ENCODE data around the gene MRPL16. TPM values are rescaled to one million over a fixed set of nuclear protein-coding genes. Genes with fewer than 3 reads are reported as not detected.
A peak's percentile ranks its signal among the peaks of the same experiment; 100 is the strongest.
"Not testable (repeated sequence)": the region's sequence is repeated elsewhere in the genome, so short reads cannot be mapped to it uniquely, and the experiment has no call there.

The MRPL16 gene
- 19.4 and 25.5 TPM in 2 replicates for total RNA-seq

DNA sequence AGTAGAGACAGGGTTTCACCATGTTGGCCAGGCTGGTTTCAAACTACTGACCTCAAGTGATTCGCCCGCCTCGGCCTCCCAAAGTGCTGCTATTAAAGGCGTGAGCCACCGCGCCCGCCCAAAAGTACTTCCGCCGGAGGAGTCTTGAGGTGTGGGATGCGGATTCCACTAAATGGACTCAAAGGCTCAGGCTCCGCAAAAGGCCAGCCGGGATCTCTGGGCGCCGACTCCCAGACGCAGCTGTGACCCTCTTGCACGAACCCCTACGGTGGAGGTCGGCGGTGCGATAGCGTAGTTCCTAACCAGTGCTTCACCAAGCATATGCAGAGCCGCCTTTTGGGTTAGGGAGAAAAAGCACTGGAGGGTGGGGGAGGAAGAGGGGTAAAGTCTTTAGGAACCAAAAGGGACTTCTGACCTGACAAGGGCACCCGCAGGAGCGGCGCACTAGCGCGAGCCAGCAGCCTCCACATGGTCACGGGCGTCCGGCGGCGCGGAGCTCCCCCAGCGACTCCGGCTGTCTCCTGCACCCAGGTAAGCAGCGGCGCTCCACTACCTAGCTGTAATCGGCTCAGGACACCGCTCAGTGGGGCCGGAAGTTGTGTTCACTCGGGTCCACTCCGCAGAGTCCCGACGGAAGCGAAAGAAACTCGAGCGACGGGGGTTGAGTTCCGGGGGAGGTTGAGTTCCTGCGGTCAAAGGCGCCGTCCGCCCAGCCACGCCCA is at the start of gene MRPL16:
Gene MRPL16 (minus strand): TSS at position 590 of the 722 bp plus-strand sequence. CDS start 120 bp downstream, at position 470.
- DNase-seq (ENCODE audit: low read depth in 2 of 2): peak; percentile 85 to 88

DNA sequence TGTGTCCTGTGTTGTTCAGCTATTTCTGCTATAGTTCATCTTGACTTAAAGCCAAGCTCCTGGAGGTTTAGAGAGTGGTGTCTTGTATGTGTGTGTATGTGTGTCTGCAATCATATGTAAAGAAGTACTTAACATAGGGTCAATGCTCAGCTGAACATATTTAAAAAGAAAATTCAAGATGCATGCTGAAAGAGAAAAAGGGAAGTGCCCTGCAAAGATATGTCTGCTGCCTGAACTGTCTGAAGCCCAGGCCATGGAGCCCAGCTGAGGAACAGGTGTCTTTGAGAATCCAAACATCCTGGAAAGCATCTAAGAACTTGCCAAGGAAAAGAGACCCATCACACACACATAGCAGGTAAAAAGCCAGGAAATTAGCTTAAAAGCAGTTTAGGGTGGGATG is 49.1 kb upstream of the MRPL16 start:
- no peak for DNase-seq (ENCODE audit: low read depth in 2 of 2)

DNA sequence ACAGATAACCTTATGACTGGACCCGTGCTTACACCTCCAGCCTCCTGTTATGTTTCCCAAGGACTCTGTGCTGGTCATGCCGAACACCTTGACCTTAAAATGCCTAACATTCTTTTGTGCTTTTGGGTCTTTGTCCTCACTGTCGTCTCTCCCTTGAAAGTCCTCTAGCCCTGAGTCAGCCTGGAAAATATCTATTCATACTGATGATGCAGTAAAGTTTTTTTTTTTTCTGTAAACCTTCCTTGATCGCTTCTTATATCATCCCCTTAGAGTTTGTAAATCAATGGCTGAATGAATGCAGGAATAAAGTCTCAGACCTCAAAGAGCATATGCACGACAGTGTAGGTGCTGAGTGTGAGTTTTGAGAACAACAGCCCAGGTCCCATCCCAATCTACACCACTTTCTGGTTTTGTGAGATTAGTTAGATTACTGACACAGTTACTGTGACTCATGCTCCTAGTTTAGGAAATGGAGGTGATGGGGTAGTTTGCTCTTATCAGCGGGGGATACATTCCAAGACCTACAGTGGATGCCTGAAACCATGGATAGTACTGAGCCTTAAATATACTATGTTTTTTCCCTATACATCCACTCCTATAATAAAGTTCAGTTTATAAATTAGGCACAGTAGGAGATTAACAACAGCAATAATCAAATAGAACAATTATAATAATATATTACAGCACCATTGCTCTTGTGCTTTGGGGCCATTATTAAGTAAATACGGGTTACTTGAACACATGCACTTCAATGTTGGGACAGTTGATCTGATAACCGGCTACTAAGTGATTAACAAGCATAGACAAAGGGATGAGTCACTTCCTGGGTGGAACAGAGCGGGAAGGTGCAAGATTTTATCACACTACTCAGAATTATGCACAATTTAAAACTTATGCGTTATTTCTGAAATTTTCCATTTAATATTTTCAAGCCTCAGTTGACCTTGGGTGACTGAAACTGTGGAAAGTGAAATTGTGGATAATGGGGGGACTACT is 47.2 kb upstream of the MRPL16 start:
- peak; percentile 12 to 47 for DNase-seq (ENCODE audit: low read depth in 2 of 2)

DNA sequence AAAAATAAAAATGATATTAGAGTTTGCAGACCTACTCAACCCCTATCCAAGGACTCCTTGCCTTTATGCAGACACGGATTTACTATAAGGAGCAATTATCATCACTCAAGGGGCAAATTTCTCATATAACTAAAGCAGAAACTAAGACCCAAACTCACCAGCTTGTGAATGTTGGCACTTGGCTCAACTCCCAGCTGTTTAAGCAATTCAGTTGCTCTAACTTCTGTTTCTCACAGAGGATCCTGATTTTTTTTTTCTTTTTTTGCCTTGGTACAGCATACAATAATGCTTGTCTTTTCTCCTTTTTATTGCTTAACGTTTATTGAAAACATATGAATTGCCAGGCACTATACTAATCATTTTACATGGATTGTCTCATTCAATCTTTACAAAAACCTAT is 44.3 kb upstream of the MRPL16 start:
- DNase-seq (ENCODE audit: low read depth in 2 of 2): no peak

DNA sequence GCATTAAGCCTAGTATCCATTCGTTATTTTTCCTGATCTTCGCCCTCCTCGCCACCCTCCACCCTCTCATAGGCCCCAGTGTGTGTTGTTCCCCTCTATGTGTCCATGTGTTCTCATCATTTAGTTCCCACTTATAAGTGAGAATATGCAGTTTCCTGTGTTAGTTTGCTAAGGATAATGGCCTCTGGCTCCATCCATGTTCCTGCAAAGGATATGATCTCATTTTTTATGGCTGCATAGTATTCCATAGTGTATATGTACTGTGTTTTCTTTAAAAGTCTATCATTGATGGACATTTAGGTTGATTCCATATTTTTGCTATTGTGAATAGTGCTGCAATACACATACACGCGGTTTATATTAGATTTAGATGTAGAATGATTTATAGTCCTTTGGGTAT is 40.8 kb upstream of the MRPL16 start:
- not testable (repeated sequence) for DNase-seq (ENCODE audit: low read depth in 2 of 2)

DNA sequence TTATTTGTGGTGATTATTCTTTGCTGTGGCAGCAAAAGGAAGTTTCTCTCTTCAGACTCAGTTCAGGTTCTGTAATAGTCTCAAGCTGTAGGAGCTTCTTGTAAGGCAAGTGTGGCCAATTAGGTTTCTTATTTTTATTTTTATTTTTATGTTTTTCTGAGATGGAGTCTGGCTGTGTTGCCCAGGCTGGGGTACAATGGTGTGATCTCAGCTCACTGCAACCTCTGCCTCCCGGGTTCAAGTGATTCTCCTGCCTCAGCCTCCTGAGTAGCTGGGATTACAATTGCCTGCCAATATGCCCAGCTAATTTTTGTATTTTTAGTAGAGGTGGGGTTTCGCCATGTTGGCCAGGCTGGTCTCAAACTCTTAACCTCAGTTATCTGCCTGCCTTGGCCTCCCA is 39.0 kb upstream of the MRPL16 start:
- not testable (repeated sequence) for DNase-seq (ENCODE audit: low read depth in 2 of 2)

DNA sequence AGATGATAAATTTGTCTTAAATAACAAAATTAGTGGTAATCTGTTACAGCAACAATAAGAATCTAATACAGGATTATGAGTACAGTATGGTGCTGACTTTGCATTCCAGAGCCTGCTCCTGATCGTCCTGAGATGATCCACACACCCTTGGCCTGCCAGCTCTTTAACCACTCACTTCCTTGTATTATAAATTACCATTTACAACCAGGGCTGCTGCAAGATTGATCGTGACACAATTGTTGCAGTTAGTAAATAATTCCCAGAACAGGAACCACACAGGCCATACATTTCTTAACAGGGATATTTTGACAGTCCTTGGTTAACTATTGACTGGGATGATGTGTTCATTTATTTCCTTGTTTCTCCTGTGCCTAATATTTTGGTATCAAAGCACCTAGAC is 38.6 kb upstream of the MRPL16 start:
- DNase-seq (ENCODE audit: low read depth in 2 of 2): peak in 1 of 2 donors; percentile 18

DNA sequence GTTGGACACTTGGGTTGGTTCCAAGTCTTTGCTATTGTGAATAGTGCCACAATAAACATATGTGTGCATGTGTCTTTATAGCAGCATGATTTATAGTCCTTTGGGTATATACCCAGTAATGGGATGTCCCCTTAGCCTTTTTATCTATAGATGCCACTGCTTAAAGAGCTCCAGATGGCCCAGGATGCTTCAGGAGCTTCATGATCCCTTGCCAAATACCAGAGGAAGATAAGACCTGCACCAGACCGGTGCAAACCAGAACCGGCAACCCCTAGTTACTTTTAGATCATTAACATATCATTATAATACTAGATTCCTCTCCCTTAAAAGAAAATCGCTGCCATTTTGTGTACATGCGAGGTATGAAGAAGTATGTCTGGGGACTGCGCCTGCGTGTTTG is 37.9 kb upstream of the MRPL16 start:
- not testable (repeated sequence) for DNase-seq (ENCODE audit: low read depth in 2 of 2)

DNA sequence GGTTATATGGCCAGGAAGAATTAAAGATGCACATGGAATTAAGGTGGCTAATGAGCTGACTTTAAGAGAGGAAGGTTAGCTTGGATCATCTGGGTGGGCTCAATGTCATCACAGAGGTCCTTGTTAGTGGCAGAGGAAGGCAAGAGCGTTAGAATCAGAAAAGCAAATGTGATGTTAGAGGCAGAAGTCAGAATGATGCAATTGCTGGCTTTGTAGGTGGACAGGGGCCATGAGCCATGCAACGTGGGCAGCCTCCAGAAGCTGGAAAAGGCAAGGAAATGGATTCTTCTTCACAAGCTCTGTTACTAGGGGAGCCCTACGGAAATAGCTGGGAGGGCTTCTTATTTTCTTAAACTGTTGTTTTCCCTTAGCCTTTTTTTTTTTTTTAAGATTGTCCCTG is 37.0 kb upstream of the MRPL16 start:
- DNase-seq (ENCODE audit: low read depth in 2 of 2): no peak

DNA sequence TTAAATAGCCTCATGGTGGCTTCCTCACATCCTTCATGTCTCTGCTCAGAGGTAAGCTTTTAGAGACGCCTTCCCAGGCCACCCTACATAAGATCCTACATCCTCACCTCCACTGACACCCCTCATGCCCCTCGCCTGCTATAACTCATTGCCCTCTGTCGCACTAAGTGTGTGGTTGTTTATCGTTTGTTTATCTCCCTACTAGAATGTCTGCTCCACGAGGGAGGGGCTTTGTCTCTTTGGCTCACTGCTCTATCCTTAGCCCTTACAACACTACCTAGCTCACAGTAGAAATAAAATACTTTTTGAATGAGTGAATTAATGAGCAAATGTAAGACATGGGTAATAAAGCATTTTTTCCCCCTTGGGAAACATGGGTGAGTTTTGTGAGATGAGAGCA is 36.0 kb upstream of the MRPL16 start:
- DNase-seq (ENCODE audit: low read depth in 2 of 2): no peak

DNA sequence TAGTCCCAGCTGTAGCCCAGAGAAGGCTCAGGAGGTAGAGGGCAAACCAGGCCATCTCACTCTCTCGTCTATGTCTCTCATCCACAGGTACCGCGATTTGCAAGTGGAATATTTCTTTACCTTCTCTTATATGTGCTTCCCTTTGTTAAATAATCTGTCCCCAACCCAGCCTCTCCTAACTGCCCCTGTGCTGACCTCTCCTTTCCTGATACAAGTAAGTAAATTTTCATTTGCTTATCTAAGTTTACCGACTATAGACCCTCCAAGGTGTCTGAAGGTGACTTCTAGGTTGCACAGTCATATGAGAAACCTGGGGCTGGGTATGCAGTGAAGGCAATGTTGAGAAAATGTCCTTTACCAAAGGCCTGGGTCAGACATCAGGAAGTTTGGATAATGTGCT is 34.8 kb upstream of the MRPL16 start, which contains the start of gene CBLIF:
Gene CBLIF (minus strand): TSS at position 101 of the 400 bp plus-strand sequence. CDS start 46 bp downstream, at position 55.
- no peak for DNase-seq (ENCODE audit: low read depth in 2 of 2)

DNA sequence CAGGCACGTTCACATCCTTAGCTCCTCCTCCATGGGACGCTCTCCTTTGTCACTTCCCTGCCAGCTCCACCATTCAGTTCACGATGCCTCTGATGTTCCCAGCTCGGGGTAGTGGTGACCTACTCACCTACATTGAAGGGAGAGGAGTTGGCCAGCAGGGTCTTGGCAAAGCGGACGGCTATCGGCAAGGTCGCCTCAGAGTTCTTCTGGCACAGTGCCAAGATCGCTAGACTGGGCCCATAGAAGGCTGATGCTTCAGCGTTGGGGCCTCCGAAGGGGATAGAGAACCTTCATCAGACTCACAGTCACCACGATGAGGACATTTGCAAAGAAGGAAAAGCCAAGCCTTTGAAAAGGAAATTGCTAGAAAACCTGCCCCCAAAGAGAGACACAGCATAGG is 31.7 kb upstream of the MRPL16 start:
- no peak for DNase-seq (ENCODE audit: low read depth in 2 of 2)

DNA sequence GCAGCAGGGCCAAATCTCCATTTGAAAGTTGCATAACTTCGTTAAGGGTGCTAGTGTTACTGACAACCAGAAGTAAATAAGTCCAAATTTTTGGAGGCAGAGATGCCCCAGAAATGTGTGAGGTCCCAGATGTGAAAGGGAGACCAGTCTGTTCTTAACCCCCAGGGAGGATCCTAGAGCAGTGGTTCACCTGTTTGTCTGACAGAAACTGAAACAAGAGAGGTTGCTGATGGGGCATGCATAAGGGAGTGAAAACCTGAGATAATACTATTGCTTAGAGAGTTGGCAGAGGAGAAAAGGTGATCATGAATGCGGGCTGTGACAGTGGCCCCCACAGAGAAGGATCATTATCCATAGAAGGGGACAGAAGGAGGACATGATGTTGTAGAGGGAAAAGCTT is 30.9 kb upstream of the MRPL16 start:
- no peak for DNase-seq (ENCODE audit: low read depth in 2 of 2)

DNA sequence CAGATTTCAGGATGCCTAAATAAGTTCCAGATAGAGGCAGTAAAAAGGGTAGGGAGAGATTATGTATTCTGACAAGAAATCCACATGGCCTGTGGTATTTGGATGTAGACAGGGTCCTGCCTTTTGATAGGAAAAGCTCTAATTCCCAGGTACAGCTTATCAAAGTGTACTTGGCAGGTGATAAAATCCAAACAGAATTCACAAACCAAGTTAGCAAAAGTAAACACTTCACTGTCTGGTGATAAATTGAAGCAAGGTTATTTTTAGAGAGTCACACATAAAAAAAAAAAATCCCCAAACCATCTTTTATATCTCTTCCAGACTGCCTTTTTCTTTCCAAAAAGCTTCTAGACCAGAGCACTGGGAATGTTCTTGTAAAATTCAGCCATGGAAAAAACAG is 29.0 kb upstream of the MRPL16 start:
- no peak for DNase-seq (ENCODE audit: low read depth in 2 of 2)

DNA sequence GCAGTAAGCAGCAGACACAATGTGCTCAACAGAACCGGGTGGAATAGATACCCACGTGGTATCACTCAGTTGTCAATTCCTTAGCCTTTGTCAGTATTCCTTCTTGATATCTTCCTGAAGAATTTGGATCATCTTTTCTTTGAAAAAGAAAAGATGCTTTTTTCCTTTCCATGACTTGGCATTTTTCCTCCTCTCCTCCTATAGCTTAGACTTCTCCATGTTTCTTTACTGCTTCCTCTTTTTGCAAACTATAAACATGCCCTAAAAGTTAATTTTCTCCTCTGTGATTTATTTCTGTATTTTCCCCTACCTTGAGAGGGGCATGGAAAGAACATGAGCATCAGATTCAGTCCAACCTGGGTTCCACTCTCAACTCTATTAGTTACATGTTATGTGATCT is 23.0 kb upstream of the MRPL16 start:
- DNase-seq (ENCODE audit: low read depth in 2 of 2): no peak

DNA sequence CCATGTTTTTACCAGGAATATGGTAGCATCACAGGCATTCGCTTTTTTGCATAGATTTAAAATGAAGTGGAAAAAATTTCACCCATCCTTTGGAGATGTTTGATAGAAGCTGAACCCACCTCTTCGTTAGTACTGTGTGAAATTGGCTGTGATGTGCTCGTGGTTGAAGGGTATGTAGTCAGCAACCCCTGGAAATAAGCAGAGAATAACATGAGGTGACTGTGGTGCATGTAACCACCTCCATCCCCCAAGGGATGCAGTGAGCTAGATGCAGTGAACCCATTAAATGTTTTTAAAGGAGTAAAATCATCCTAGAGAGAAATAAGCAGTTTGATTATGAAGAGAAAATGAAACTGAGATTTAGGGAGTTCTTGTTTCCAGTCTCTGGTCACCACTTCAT is 18.8 kb upstream of the MRPL16 start:
- no peak for DNase-seq (ENCODE audit: low read depth in 2 of 2)

DNA sequence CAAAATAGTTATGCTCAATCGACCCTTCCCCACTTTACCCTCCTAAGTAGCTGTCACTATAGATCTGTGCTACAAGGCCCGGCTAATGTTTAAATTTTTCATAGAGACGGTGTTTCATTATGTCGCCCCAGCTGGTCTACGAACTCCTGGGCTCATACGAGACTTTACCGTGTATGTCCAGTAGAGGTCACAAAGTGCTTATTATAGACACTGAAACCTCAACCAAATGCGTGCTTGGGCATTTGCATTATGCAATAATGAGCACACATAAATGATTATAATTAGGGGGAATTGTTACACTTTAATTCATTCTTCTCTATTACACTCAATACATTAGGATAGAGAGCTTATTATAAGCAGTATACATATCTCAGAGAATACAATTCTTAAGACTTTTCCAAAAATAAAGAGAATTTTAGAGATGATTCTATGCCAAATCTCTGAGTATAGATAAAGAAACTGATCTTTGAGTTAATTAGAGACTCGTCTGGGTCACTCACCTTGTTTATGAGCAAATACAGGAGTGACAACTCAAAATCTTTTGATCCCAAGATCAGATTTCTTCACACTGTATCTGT is 12.5 kb upstream of the MRPL16 start:
- DNase-seq (ENCODE audit: low read depth in 2 of 2): peak; percentile 78 to 86

DNA sequence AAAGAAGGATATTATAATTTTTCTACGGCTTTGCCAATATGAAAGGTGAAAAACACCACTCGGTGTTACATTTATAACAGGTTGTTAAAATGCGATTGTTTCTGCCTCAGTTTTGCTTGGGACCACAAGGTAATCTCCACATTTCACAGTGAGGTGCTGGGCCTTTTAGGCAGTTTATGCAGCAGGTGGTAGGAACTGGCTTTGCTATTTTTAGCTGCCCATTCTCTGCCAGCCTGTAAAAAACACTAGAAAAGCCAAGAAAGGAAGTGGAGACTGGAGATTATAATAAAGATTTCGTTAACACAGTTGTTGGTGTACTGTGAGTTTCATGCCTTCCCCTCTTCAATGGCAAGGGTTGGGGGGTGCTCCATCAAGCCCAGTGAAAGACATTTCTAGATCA is 8.0 kb upstream of the MRPL16 start:
- DNase-seq (ENCODE audit: low read depth in 2 of 2): no peak

DNA sequence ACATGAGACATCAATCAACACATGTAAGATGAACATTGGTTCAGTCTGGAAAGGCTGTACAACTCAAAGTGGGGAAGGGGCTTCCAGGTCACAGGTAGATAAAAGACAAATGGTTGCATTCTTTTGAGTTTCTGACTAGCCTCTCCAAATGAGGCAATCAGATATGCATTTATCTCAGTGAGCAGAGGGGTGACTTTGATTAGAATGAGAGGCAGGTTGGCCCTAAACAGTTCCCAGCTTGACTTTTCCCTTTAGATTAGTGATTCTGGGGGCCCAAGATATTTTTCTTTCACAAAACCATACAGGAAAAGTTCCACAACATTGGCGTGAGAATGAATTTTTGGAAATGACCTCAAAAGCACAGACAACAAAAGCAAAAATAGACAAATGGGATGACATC is 5.9 kb upstream of the MRPL16 start:
- DNase-seq (ENCODE audit: low read depth in 2 of 2): not testable (repeated sequence)

DNA sequence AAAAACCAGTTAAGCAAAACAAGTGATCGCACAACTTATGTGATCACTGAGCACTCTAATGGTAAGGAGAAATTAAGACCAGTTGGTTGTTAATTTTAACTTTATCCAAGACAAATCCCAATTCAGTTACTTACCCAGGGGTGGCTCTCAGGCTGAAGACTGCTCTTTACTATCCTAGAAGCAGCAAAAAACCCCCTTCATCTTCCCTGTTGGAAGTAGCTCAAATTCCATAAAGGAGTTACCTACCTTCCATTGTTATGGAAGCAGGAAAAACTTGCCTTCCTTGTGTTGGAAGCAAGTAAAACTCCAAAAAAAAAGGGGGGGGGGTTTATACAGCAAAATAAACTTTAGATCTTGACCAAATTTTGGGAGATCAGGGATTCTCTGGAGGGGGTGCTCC is 5.2 kb upstream of the MRPL16 start:
- no peak for DNase-seq (ENCODE audit: low read depth in 2 of 2)

DNA sequence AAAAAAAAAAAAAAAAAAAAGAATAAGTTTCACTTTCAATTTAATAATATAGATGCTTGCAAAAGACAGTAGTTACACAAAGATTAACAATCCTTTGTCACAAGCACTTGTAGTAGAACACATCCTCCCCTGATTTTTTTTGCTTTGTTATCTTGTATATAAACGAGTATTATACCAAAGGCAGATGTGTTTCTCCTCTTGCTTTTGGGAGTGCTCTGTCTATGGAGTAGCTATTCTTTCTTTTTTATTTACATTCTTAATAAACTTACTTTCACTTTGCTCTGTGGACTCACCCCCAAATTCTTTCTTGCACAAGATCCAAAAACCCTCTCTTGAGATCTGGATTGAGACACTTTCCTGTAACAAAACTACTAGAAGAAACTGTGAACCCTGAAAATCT is 3.4 kb upstream of the MRPL16 start:
- DNase-seq (ENCODE audit: low read depth in 2 of 2): no peak

DNA sequence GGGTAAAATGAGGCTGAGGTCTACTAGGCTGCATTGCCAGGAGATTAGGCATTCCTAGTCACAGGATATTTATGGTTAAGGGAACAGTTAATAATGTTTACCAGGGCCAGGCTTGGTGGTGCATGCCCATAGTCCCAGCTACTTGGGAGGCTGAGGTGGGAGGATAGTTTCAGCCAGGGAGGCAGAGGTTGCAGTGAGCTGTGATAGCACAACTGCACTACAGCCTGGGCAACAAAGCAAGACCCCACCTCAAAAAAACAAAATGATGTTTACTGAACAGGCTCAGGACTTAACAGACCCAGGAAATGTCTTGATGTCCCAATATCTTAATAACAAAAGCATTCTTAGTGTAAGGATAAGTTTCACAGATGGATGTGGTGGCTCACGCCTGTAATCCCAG is 2.8 kb upstream of the MRPL16 start:
- DNase-seq (ENCODE audit: low read depth in 2 of 2): no peak

Data from lung microvascular endothelial cell (primary cell).